NCI-H82 treated with DMSO at 0.1 percent for 48 hours (cell line): Measurements from ENCODE around the gene SH3GL3.
A peak's percentile ranks its signal among the peaks of the same experiment; 100 is the strongest.

ENCODE experiments used
- DNase-seq: peaks from one replicate; lab custom pipeline; 2025; ENCODE audit not compliant: unreplicated experiment; lab: John Stamatoyannopoulos, UW

Gene SH3GL3

GRCh38 chr15:83446904-83447709 lies at the start of gene SH3GL3:
SH3GL3 (plus strand) TSS chr15:83447341; CDS start chr15:83447534, 193 bp downstream.
- peak; percentile 51 for DNase-seq

GRCh38 chr15:83398626-83399025 lies 48.5 kb upstream of the SH3GL3 start:
- peak; percentile 74 for DNase-seq

GRCh38 chr15:83404121-83404520 lies 43.0 kb upstream of the SH3GL3 start:
- no peak for DNase-seq

- no peak for DNase-seq
Measured at GRCh38 chr15:83410532-83410931, 36.6 kb upstream of the SH3GL3 start.

GRCh38 chr15:83413054-83413719 lies 34.0 kb upstream of the SH3GL3 start:
- no peak for DNase-seq

GRCh38 chr15:83422081-83422480 lies 25.1 kb upstream of the SH3GL3 start:
- no peak for DNase-seq

- no peak for DNase-seq
Measured at GRCh38 chr15:83422541-83422940, 24.6 kb upstream of the SH3GL3 start.

- DNase-seq = no peak
Measured at GRCh38 chr15:83424101-83424500, 23.0 kb upstream of the SH3GL3 start.

- no peak for DNase-seq
Measured at GRCh38 chr15:83430441-83430840, 16.7 kb upstream of the SH3GL3 start.

- DNase-seq = no peak
Measured at GRCh38 chr15:83431521-83431920, 15.6 kb upstream of the SH3GL3 start.

GRCh38 chr15:83435202-83435601 lies 11.9 kb upstream of the SH3GL3 start:
- no peak for DNase-seq

GRCh38 chr15:83435782-83436181 lies 11.4 kb upstream of the SH3GL3 start:
- no peak for DNase-seq

- DNase-seq = peak; percentile 44
Measured at GRCh38 chr15:83436513-83437158, 10.5 kb upstream of the SH3GL3 start.

- no peak for DNase-seq
Measured at GRCh38 chr15:83443076-83443847, 3.9 kb upstream of the SH3GL3 start.

- no peak for DNase-seq
Measured at GRCh38 chr15:83444936-83445335, 2.2 kb upstream of the SH3GL3 start.

GRCh38 chr15:83445643-83446042 lies 1.5 kb upstream of the SH3GL3 start:
- no peak for DNase-seq

GRCh38 chr15:83446417-83446816 lies 724 bp upstream of the SH3GL3 start:
- no peak for DNase-seq

GRCh38 chr15:83449250-83449671 lies 2.1 kb downstream of the SH3GL3 start:
- no peak for DNase-seq

GRCh38 chr15:83449937-83450506 lies 2.9 kb downstream of the SH3GL3 start:
- DNase-seq = no peak

GRCh38 chr15:83457149-83457548 lies 10.0 kb downstream of the SH3GL3 start:
- DNase-seq = no peak

GRCh38 chr15:83458381-83458780 lies 11.2 kb downstream of the SH3GL3 start:
- no peak for DNase-seq
